Pancreas (tissue), 10 donors: ENCODE data around the gene ADGRL4. TPM values are rescaled to one million over a fixed set of nuclear protein-coding genes. Genes with fewer than 3 reads are reported as not detected.

ENCODE experiments used
- ATAC-seq, 4 donors: fragments of 200-7000 bp; cut with Tn5 transposase; one replicate each; pipeline versions ENCODE4 v1.8.0 to v1.9.1; 2020; ENCODE audit warnings: mild to moderate bottlenecking in 4 of 4, moderate library complexity in 4 of 4
- DNase-seq, 6 donors: peaks; one replicate each; pipeline ENCODE4 v3.0.0-alpha.2; 2020
- FAIRE-seq: peaks from 2 replicates; lab custom pipeline; 2012; peaks lifted over from hg19 to GRCh38; lab: Jason Lieb, UNC
- H3K27ac ChIP-seq, 4 donors: fragments of 200-600 bp; sonication (generic); 1 replicate in 3 of 4; 2 replicates in 1 of 4; pipeline versions ENCODE4 v1.5.0 to v1.8.0; 2020
- H3K27me3 ChIP-seq, 4 donors: fragments of 200-600 bp; one replicate each; pipeline ENCODE4 v1.8.0; 2021
- H3K36me3 ChIP-seq, 3 donors: fragments of 200-600 bp; sonication (generic) in 1 of 3; one replicate each; pipeline versions ENCODE4 v1.5.0 to v1.8.0; 2020 to 2021
- H3K4me1 ChIP-seq, 3 donors: fragments of 200-600 bp; one replicate each; pipeline ENCODE4 v1.8.0; 2021
- H3K4me3 ChIP-seq, 4 donors: fragments of 200-600 bp; sonication (generic) in 2 of 4; one replicate each; pipeline versions ENCODE4 v1.5.0 to v1.8.0; 2020 to 2021
- H3K9me3 ChIP-seq, 4 donors: fragments of 200-600 bp; one replicate each; pipeline ENCODE4 v1.8.0; 2021
- WGBS, 2 donors: extraction: QIAGEN DNeasy Blood & Tissue Kit; methylation state at CpG; one replicate each; pipeline ENCODE4 v1.1.7; 2013; 5-methylcytosine and 5-hydroxymethylcytosine counted together
- intact Hi-C, 3 donors: fragments of 100-400 bp; cut with DNase I; formaldehyde crosslinking; loops; one replicate each; pipeline versions ENCODE4 v1.11.1 to v1.14.2; 2022
- polyA plus RNA-seq, 2 donors: library from polyadenylated mRNA; stranded (reverse); fragments of 200-250 nt; gene quantifications; one replicate each; pipeline ENCODE4 v1.2.3, GENCODE V29; 2013
- total RNA-seq, 6 donors: library from RNA; stranded (reverse); fragmentation: NEBNext Ultra II Directional in 4 of 6; extraction: Animal tissue kit (Norgen Biotek cat#: 25700) in 4 of 6; gene quantifications; one replicate each; pipeline versions ENCODE4 v1.2.1 to v1.2.4, GENCODE V29; 2021 to 2023
- TF ChIP-seq, protein P1 (sequence below), 4 donors: fragments of 200-600 bp; sonication (generic) in 3 of 4; IDR thresholded peaks; one replicate each; pipeline versions ENCODE4 v1.5.0 to v1.8.0; 2021; ENCODE audit warnings: antibody characterized with exemption in 4 of 4
- donor health status: healthy with polysubstance abuse.
- donor health status: DM: no; HTN: no; CAD: no; lungs with moderate emphysema.
- donor health status: DM: no; HTN: no; CAD: no.
- donor health status: control.
- donor health status: control.
- donor health status: Bipolar disorder and iron deficiency.
- donor health status: DM: yes; HTN: yes; CAD: no.
- donor health status: DM: no; HTN: no; CAD: no.
- donor health status: DM: no; HTN: no; CAD: no.
- donor health status: DM: yes; HTN: yes; CAD: no.

Gene ADGRL4
- total and polyA plus RNA-seq, 8 donors: 2.0 to 4.3 (median 3.0) TPM

DNA sequence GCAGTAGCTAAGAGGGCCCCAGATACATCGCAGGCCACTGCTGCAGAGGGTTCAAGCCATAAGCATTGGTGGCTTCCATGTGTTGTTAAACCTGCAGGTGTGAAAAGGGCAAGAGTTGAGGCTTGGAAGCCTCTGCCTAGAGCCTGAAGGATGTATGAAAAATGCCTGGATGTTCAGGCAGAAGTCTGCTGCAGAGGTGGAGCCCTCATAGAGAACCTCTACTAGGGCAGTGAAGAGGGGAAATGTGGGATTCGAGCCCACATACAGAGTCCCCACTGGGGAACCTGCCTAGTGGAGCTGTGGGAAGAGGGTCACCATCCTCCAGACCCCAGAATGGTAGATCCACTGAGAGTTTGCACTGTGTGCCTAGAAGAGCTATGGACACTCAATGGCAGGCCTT lies 30.6 kb upstream of the ADGRL4 start:
- H3K27me3 ChIP-seq: no peaks in the 10 kb centered on the region
- H3K4me1 ChIP-seq: no peaks in the 10 kb centered on the region
- ATAC-seq (no peak), FAIRE-seq (no peak), DNase-seq (no peak)
- no peaks in the 10 kb centered on the region for H3K36me3 ChIP-seq
- intact Hi-C loops: no loop called here
- H3K9me3 ChIP-seq: no peaks in the 10 kb centered on the region
- WGBS, 2 donors: 43 to 56% methylated on average over 2 of the region's 2 CpGs
- TF ChIP-seq, protein P1, sequence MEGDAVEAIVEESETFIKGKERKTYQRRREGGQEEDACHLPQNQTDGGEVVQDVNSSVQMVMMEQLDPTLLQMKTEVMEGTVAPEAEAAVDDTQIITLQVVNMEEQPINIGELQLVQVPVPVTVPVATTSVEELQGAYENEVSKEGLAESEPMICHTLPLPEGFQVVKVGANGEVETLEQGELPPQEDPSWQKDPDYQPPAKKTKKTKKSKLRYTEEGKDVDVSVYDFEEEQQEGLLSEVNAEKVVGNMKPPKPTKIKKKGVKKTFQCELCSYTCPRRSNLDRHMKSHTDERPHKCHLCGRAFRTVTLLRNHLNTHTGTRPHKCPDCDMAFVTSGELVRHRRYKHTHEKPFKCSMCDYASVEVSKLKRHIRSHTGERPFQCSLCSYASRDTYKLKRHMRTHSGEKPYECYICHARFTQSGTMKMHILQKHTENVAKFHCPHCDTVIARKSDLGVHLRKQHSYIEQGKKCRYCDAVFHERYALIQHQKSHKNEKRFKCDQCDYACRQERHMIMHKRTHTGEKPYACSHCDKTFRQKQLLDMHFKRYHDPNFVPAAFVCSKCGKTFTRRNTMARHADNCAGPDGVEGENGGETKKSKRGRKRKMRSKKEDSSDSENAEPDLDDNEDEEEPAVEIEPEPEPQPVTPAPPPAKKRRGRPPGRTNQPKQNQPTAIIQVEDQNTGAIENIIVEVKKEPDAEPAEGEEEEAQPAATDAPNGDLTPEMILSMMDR (IDR thresholded peaks at IDR 0.05): no peak
- H3K4me3 ChIP-seq: no peak overlapping the region
- H3K27ac ChIP-seq: no peak overlapping the region

DNA sequence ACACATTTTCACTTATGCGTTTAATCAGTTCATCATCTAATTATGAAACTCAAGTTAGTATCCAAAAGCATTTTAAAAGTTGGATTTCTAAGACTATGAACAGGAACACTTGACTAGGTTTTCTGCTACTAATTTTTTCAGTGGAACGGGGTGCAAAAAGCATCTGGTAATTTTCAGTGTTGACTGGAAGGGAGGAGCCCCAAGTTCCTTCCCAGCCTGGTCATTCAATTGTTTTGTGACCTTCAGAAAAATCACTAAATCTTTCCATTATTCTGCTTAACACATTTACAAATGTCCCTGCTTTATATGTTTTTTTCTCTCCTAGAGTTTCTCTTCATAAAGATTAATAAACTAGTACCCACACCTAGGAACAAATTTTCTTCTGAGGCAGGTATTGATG lies 6.0 kb upstream of the ADGRL4 start:
- FAIRE-seq (no peak), DNase-seq (no peak), ATAC-seq (no peak)
- H3K36me3 ChIP-seq: no peaks in the 10 kb centered on the region
- no peaks in the 10 kb centered on the region for H3K9me3 ChIP-seq
- H3K4me3 ChIP-seq: no peak overlapping the region
- TF ChIP-seq, protein P1 (IDR thresholded peaks at IDR 0.05): no peak
- intact Hi-C loops: no loop called here
- no peaks in the 10 kb centered on the region for H3K4me1 ChIP-seq
- H3K27ac ChIP-seq: no peak overlapping the region
- no peaks in the 10 kb centered on the region for H3K27me3 ChIP-seq
- 66 to 84% methylated on average over 2 of the region's 2 CpGs for WGBS, 2 donors

DNA sequence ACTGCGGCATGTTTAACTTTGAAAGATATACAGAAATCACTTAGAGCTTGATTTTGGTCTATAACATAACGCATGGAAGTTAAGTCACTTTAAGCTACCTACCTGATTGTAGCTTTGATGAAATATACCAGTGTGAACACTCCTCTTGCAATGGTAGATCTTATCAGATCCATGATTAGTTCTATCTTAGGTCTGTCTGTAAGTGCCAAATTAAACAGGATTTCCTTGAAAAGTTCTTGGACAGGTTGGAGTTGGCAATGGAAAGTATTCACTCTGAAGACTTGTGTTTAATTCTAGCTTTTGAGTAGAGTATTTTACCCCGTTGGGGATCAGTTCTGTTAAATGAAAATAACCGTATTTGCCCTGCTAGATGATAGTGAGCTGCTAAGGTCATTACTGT lies 4.1 kb upstream of the ADGRL4 start:
- no peak overlapping the region for H3K4me3 ChIP-seq
- 64 to 79% methylated on average over 4 of the region's 4 CpGs for WGBS, 2 donors
- TF ChIP-seq, protein P1 (IDR thresholded peaks at IDR 0.05): no peak
- FAIRE-seq (no peak), ATAC-seq (no peak), DNase-seq (no peak)
- no peaks in the 10 kb centered on the region for H3K36me3 ChIP-seq
- H3K9me3 ChIP-seq: no peaks in the 10 kb centered on the region
- peaks cover 0 to 3% (median 0%) of the 10 kb centered on the region in 4 donors for H3K27me3 ChIP-seq
- intact Hi-C loops: no loop called here
- no peak overlapping the region for H3K27ac ChIP-seq
- no peaks in the 10 kb centered on the region for H3K4me1 ChIP-seq

DNA sequence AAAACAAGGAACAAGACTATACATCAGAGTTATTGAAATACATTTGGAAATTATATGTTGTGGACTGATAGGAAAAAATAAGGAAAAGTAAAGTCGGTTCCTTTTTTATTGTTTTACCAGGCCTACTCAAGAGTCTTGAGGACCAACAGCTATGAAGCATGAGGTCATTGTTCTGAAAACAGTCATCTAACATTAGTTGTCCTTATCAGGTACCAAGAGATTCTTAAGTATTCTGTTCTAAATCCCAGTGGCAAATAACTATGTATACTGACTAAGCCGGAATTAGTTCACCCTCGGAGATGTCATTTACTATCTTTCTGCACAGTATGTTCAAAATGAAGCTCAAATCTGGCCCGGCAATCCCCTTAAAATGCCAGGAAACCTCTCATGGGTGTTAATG lies 585 bp downstream of the ADGRL4 start:
- peak overlapping the region in 1 of 4 donors; percentile 22 for H3K27ac ChIP-seq
- WGBS, 2 donors: 49 to 68% methylated on average over 4 of the region's 4 CpGs
- DNase-seq: no peak
- no peaks in the 10 kb centered on the region for H3K9me3 ChIP-seq
- no peak for FAIRE-seq
- TF ChIP-seq, protein P1 (IDR thresholded peaks at IDR 0.05): no peak
- H3K4me1 ChIP-seq: no peaks in the 10 kb centered on the region
- ATAC-seq: no peak
- no peaks in the 10 kb centered on the region for H3K36me3 ChIP-seq
- intact Hi-C loops: no loop called here
- H3K4me3 ChIP-seq: no peak overlapping the region
- H3K27me3 ChIP-seq: peaks cover 0 to 9% (median 0%) of the 10 kb centered on the region in 4 donors

DNA sequence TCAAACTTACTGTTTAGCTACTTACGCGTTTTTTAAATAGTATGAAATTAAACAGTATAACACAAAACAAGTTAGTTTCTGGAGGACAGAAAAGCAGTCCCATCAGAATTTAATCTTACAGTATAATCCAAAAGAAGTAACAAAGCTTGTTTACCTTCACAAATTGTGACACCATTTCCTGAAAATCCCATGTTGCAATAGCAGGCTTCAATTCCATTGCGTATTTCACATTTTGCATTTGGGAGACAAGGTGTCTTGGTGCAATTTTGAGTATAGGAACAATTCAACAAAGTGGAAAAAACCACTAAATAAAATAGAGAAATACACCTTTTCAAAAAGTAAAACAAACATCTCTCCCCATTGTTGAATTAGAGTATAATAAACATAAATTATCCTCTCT lies 1.6 kb downstream of the ADGRL4 start:
- Histone ChIP-seq H3K27me3 (peaks cover 0 to 9% (median 0%) of the 10 kb centered on the region in 4 donors), H3K27ac (no peak overlapping the region), H3K9me3 (no peaks in the 10 kb centered on the region), H3K4me1 (no peaks in the 10 kb centered on the region), H3K36me3 (no peaks in the 10 kb centered on the region), H3K4me3 (no peak overlapping the region)
- TF ChIP-seq, protein P1 (IDR thresholded peaks at IDR 0.05): no peak
- no peak for DNase-seq
- intact Hi-C loops: no loop called here
- WGBS, 2 donors: 84 to 93% methylated on average over 3 of the region's 3 CpGs
- ATAC-seq: no peak
- FAIRE-seq: no peak
